G401 (cell line): ENCODE data around the gene CALD1. TPM values are rescaled to one million over a fixed set of nuclear protein-coding genes. Genes with fewer than 3 reads are reported as not detected.
A peak's percentile ranks its signal among the peaks of the same experiment; 100 is the strongest.

Source experiments
- DNase-seq: peaks from one replicate; pipeline ENCODE4 v3.0.0-alpha.2; 2015; ENCODE audit warnings: low spot score
- in situ Hi-C: cut with HindIII; loops from 2 replicates; pipeline ENCODE4 v1.10.0; 2016; ENCODE audit warnings: low sequenced_read_pairs, mixed read lengths
- total RNA-seq: library from RNA; depleted of rRNA; stranded (reverse); fragments of >200 nt; shearing (Covaris generic); gene quantifications from 2 replicates; pipeline ENCODE4 v1.2.3, GENCODE V29; 2014

Gene CALD1
- total RNA-seq, 1 experiment from 2014 or later: 1.9 TPM

GRCh38 chr7:134933460-134934068 lies 154.1 kb downstream of the CALD1 start:
- no peak for DNase-seq
- in situ Hi-C loops: no loop called here

GRCh38 chr7:134935701-134936100 lies 156.3 kb downstream of the CALD1 start:
- in situ Hi-C loops: no loop called here
- no peak for DNase-seq

GRCh38 chr7:134936893-134937510 lies 157.6 kb downstream of the CALD1 start:
- in situ Hi-C loops: no loop called here

GRCh38 chr7:134938141-134938540 lies 158.7 kb downstream of the CALD1 start:
- DNase-seq: no peak
- in situ Hi-C loops: no loop called here

More at GRCh38 chr7:134936893-134937510, 157.6 kb downstream of the CALD1 start:
- no peak for DNase-seq

- in situ Hi-C loops: no loop called here
- no peak for DNase-seq
These were observed 159.7 kb downstream of the CALD1 start for GRCh38 chr7:134939136-134939535.

- in situ Hi-C loops: no loop called here
- DNase-seq: no peak
These were observed 161.3 kb downstream of the CALD1 start for GRCh38 chr7:134940729-134941128.

- in situ Hi-C loops: no loop called here
- DNase-seq: no peak
These were observed 161.9 kb downstream of the CALD1 start for GRCh38 chr7:134941185-134941900.

GRCh38 chr7:134941952-134942351 lies 162.5 kb downstream of the CALD1 start:
- DNase-seq: no peak
- in situ Hi-C loops: no loop called here

GRCh38 chr7:134942690-134943466 lies 163.4 kb downstream of the CALD1 start:
- in situ Hi-C loops: no loop called here
- no peak for DNase-seq

GRCh38 chr7:134943785-134944400 lies 164.5 kb downstream of the CALD1 start:
- in situ Hi-C loops: no loop called here
- DNase-seq: peak; percentile 38

GRCh38 chr7:134945691-134946090 lies 166.3 kb downstream of the CALD1 start:
- no peak for DNase-seq
- in situ Hi-C loops: no loop called here

- in situ Hi-C loops: no loop called here
- no peak for DNase-seq
These were observed 166.8 kb downstream of the CALD1 start for GRCh38 chr7:134946260-134946659.

GRCh38 chr7:134947329-134947728 lies 167.9 kb downstream of the CALD1 start:
- no peak for DNase-seq
- in situ Hi-C loops: no loop called here

- no peak for DNase-seq
- in situ Hi-C loops: no loop called here
These were observed 168.4 kb downstream of the CALD1 start for GRCh38 chr7:134947831-134948230.

GRCh38 chr7:134948246-134948645 lies 168.8 kb downstream of the CALD1 start:
- no peak for DNase-seq
- in situ Hi-C loops: no loop called here

GRCh38 chr7:134948736-134949135 lies 169.3 kb downstream of the CALD1 start:
- no peak for DNase-seq
- in situ Hi-C loops: no loop called here

- in situ Hi-C loops: no loop called here
- DNase-seq: no peak
These were observed 169.7 kb downstream of the CALD1 start for GRCh38 chr7:134949171-134949570.

GRCh38 chr7:134954197-134955082 lies 175.0 kb downstream of the CALD1 start:
- DNase-seq: peak; percentile 61
- in situ Hi-C loops: no loop called here
